Activated T-helper 17 cell treated with anti-CD3 and anti-CD28 coated beads, Interleukin-2, amount 50 U/mL, for 72 hours (primary cell): ENCODE measurements around the gene MSTO1. TPM values are rescaled to one million over a fixed set of nuclear protein-coding genes. Genes with fewer than 3 reads are reported as not detected.
"Not testable (repeated sequence)": the region's sequence is repeated elsewhere in the genome, so short reads cannot be mapped to it uniquely, and the experiment has no call there.

Source experiments
- ATAC-seq: fragments of 150-1000 bp; cut with Tn5 transposase; replicated peaks from 2 replicates; pipeline ENCODE4 v1.10.0; 2021; ENCODE audit warnings: mild to moderate bottlenecking, moderate library complexity
- H3K27ac Mint-ChIP-seq: one replicate; pipeline ENCODE4 v1.8.0; 2022; ENCODE audit warnings: mixed read lengths
- H3K27me3 Mint-ChIP-seq: one replicate; pipeline ENCODE4 v1.8.0; 2022; ENCODE audit warnings: mixed read lengths
- H3K36me3 Mint-ChIP-seq: one replicate; pipeline ENCODE4 v1.8.0; 2022; ENCODE audit warnings: low read depth, mild to moderate bottlenecking, mixed read lengths
- H3K4me1 Mint-ChIP-seq: one replicate; pipeline ENCODE4 v1.8.0; 2022; ENCODE audit warnings: mixed read lengths
- H3K4me3 Mint-ChIP-seq: one replicate; pipeline ENCODE4 v1.8.0; 2022; ENCODE audit warnings: mild to moderate bottlenecking, mixed read lengths
- H3K9me3 Mint-ChIP-seq: one replicate; pipeline ENCODE4 v1.8.0; 2022; ENCODE audit warnings: mixed read lengths
- total RNA-seq, 2 donors: library from RNA; stranded (reverse); gene quantifications; one replicate each; pipeline ENCODE4 v1.2.3, GENCODE V29; 2022

MSTO1 gene
- total RNA-seq, 2 donors from 2014 or later, result 35.3 to 58.8 TPM

GRCh38 chr1:155596864-155597263 lies 13.2 kb upstream of the MSTO1 start:
- ATAC-seq, result no peak
- H3K9me3 Mint-ChIP-seq, result no peaks in the 10 kb centered on the region
- no peaks in the 10 kb centered on the region for H3K27me3 Mint-ChIP-seq
- H3K27ac Mint-ChIP-seq, result no peak overlapping the region
- H3K4me3 Mint-ChIP-seq, result no peak overlapping the region
- peaks cover 5% of the 10 kb centered on the region for H3K4me1 Mint-ChIP-seq
- no peaks in the 10 kb centered on the region for H3K36me3 Mint-ChIP-seq

DNA sequence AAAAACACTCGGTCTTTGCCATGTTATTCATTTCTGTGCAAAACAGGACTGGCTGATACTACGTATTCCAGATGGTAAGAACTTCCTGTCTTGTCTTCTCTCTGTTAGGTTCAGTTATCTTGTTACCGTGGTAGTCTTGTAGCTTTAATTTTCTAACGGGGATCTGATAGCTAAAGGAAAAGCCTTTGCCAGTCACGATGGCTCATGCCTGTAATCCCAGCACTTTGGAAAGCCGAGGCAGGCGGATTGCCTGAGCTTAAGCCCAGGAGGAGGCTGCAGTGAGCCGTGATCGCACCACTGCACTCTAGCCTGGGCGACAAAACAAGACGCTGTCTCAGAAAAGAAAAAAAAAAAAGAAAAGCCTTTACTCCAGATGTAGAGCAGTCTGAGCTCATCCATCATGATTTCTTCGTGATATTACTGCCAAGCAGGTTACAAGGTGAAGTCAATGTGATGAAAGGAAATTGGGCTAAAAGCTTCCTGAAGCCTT lies 11.1 kb upstream of the MSTO1 start:
- peak overlapping the region; percentile 78 for H3K4me3 Mint-ChIP-seq
- H3K27me3 Mint-ChIP-seq, result no peaks in the 10 kb centered on the region

DNA sequence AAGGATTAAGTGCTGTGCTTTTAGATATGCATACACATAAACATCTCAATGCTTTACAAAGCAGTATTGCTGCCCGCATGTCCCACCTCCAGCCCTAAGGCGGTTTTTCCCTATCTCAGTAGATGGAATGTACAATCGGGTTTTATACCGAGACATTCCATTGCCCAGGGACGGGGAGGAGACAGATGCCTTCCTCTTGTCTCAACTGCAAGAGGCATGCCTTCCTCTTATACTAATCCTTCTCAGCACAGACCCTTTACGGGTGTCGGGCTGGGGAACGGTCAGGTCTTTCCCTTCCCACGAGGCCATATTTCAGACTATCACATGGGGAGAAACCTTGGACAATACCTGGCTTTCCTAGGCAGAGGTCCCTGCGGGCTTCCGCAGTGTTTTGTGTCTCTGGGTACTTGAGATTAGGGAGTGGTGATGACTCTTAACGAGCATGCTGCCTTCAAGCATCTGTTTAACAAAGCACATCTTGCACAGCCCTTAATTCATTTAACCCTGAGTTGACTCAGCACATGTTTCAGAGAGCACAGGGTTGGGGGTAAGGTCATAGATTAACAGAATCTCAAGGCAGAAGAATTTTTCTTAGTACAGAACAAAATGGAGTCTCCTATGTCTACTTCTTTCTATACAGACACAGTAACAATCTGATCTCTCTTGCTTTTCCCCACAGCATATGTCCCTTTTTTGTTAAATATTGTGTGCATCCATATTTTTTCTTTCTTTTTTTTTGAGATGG lies 10.0 kb upstream of the MSTO1 start:
- not testable (repeated sequence) for H3K27ac Mint-ChIP-seq, H3K4me3 Mint-ChIP-seq, H3K36me3 Mint-ChIP-seq, ATAC-seq, H3K27me3 Mint-ChIP-seq, H3K9me3 Mint-ChIP-seq, H3K4me1 Mint-ChIP-seq

More for the DNA sequence above, 11.1 kb upstream of the MSTO1 start:
- Mint-ChIP-seq H3K9me3 (no peaks in the 10 kb centered on the region), H3K27ac (peak overlapping the region; percentile 89), H3K4me1 (peaks cover 5% of the 10 kb centered on the region), H3K36me3 (no peaks in the 10 kb centered on the region)
- ATAC-seq, result peak; percentile 69

DNA sequence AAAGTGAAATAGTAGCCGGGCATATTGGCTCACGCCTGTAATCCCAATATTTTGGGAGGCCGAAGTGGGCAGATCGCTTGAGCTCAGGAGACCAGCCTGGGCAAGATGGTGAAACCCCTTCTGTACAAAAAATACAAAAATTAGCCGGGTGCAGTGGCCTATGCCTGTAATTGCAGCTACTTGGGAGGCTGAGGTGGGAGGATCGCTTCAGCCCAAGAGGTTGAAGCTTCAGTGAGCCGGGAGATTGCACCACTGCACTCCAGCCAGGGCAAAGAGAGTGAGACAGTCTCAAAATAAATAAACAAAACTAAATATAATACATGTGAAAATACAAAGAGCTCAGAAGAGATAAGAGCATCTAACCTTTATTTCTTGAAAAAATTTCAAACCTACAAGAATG lies 2.3 kb upstream of the MSTO1 start:
- Mint-ChIP-seq H3K9me3 (no peaks in the 10 kb centered on the region), H3K27me3 (no peaks in the 10 kb centered on the region), H3K4me3 (no peak overlapping the region), H3K27ac (no peak overlapping the region), H3K36me3 (peaks cover 8% of the 10 kb centered on the region), H3K4me1 (no peaks in the 10 kb centered on the region)
- no peak for ATAC-seq

DNA sequence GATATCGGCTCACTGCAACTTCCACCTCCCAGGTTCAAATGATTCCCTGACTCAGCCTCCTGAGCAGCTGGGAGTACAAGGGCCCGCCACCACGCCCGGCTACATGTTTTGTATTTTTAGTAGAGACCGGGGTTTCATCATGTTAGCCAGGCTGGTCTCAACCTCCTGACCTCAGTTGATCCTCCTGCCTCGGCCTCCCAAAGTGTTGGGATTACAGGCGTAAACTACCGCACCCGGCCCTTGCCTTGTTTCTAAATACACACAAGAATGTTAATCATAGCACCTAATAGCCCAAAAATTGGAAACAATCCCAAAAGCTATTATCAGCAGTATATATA lies 1.2 kb upstream of the MSTO1 start:
- Mint-ChIP-seq H3K4me3 (no peak overlapping the region), H3K27ac (no peak overlapping the region), H3K27me3 (no peaks in the 10 kb centered on the region), H3K36me3 (peaks cover 14% of the 10 kb centered on the region), H3K9me3 (no peaks in the 10 kb centered on the region), H3K4me1 (no peaks in the 10 kb centered on the region)
- ATAC-seq, result no peak

DNA sequence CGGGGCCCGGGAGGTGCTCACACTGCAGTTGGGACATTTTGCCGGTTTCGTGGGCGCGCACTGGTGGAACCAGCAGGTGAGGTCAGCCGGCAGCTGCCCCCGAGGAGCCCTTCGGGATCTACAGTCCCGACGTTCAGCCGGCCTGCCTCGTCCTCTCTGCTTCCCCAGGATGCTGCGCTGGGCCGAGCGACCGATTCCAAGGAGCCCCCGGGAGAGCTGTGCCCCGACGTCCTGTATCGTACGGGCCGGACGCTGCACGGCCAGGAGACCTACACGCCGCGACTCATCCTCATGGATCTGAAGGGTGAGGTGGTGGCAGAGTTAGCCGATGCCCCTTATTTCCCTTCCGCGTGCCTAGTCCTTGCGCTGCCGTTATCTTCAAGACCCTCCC lies 234 bp downstream of the MSTO1 start:
- not testable (repeated sequence) for H3K27me3 Mint-ChIP-seq, H3K4me1 Mint-ChIP-seq, H3K9me3 Mint-ChIP-seq
- peak; percentile 20 for ATAC-seq
- H3K27ac Mint-ChIP-seq, result peak overlapping the region; percentile 93
- H3K36me3 Mint-ChIP-seq, result peaks cover 24% of the 10 kb centered on the region
- H3K4me3 Mint-ChIP-seq, result peak overlapping the region; percentile 98

DNA sequence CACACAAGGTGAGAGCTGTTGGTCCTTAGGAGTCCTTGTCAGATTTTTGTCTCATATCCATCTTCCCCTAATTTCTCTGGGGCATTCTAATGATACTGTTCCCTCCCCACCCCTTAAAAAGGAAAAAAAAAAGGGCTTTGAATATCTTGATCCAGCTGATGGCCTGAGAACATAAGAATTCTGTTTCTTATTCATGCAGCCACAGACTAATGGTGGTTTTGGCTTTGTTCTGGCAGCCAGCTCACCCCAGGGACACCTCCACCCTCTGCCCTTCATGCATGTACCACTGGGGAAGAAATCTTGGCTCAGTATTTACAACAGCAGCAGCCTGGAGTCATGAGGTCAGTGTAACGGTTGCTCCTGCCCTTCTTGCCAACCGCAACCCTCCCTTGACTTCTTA lies 3.2 kb downstream of the MSTO1 start:
- not testable (repeated sequence) for H3K9me3 Mint-ChIP-seq, H3K4me3 Mint-ChIP-seq, ATAC-seq, H3K4me1 Mint-ChIP-seq, H3K27me3 Mint-ChIP-seq
- Mint-ChIP-seq H3K27ac (peak overlapping the region; percentile 41), H3K36me3 (peaks cover 25% of the 10 kb centered on the region)

DNA sequence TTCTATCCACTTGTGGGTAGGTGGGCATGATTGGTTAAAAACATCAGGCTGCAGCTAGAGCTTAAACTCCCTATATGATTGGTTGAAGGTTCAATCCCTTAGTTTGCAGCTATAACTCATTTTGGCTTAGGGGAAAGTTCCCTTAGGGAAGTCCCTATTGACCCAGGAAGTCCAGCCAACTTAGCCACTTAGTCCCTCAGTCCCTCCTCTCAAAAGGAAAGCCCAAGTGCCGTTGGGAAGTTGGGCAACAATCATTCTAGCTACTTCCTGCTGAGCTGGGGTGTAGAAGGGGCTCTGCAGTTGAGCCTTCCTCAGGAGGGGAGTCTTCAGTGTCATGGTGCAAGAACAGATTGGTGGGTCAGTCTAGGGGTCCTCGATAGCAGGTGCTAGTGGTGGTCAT lies 12.2 kb downstream of the MSTO1 start:
- no peak overlapping the region for H3K27ac Mint-ChIP-seq
- no peaks in the 10 kb centered on the region for H3K9me3 Mint-ChIP-seq
- no peaks in the 10 kb centered on the region for H3K36me3 Mint-ChIP-seq
- ATAC-seq, result no peak
- H3K4me3 Mint-ChIP-seq, result no peak overlapping the region
- H3K27me3 Mint-ChIP-seq, result no peaks in the 10 kb centered on the region
- no peaks in the 10 kb centered on the region for H3K4me1 Mint-ChIP-seq

- ATAC-seq, result no peak
- H3K4me3 Mint-ChIP-seq, result no peak overlapping the region
- H3K36me3 Mint-ChIP-seq, result no peaks in the 10 kb centered on the region
- H3K27me3 Mint-ChIP-seq, result no peaks in the 10 kb centered on the region
- no peaks in the 10 kb centered on the region for H3K4me1 Mint-ChIP-seq
- no peaks in the 10 kb centered on the region for H3K9me3 Mint-ChIP-seq
- no peak overlapping the region for H3K27ac Mint-ChIP-seq
Measured at GRCh38 chr1:155623357-155623756, 13.3 kb downstream of the MSTO1 start.

- H3K9me3 Mint-ChIP-seq, H3K4me3 Mint-ChIP-seq, H3K4me1 Mint-ChIP-seq, H3K27ac Mint-ChIP-seq, H3K27me3 Mint-ChIP-seq, ATAC-seq, H3K36me3 Mint-ChIP-seq: not testable (repeated sequence)
Measured at GRCh38 chr1:155626428-155626827, 16.4 kb downstream of the MSTO1 start.

DNA sequence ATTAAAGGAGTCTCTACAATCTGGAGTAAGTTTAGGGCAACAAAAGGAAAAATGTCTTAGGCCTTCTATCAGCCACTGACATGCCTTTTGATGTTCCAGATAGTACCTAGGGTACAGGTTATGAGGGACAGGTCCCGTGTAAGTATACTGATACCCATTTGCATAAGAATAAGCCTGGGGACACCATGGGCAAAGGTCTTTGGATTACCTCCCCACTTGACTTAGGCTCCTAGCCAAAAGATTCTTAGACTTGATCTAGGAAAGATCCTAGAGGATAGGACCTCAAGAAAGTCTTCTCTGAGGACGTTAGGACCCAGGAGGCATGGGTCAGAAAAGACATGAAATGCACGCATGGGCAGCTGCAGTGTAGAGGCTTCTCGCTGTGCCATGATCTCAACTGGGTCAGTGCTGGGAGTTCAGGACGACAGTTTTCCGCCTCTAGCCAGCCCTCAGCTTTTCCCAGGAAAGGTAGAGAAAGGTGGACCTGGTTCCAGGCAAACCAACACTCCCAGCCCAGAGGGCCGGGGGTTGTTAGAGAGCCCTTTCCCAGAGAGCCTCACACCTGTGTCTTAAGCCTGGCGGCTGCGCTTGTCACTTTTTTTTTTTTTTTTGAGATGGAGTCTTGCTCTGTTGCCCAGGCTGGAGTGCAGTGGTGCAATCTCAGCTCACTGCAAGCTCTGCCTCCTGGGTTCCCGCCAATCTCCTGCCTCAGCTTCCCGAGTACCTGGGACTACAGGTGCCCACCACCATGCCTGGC lies 26.6 kb downstream of the MSTO1 start:
- Mint-ChIP-seq H3K4me3 (peak overlapping the region; percentile 91), H3K4me1 (peaks cover 12% of the 10 kb centered on the region), H3K36me3 (no peaks in the 10 kb centered on the region), H3K9me3 (no peaks in the 10 kb centered on the region), H3K27ac (peak overlapping the region; percentile 93), H3K27me3 (no peaks in the 10 kb centered on the region)
- ATAC-seq, result no peak

DNA sequence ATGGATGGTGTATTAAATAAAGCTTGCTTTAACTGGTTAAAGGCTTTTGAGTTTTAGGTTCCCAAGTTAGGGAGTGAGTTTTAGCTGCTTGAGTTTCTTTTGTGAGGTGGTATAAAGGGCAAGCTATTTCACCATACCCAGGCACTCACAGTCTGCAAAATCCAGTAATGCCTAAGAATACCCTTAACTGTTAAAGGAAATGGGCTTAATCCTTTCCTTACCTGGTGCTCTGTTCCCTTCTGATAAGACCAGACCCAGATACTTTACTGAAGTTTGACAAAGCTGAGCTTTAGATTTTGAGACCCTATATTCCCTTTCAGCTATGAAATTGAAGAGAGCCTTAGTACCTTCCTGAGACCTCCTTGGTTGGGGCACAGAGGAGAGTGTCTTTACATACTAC lies 30.3 kb downstream of the MSTO1 start:
- Mint-ChIP-seq H3K27me3 (no peaks in the 10 kb centered on the region), H3K9me3 (peaks cover 5% of the 10 kb centered on the region)

DNA sequence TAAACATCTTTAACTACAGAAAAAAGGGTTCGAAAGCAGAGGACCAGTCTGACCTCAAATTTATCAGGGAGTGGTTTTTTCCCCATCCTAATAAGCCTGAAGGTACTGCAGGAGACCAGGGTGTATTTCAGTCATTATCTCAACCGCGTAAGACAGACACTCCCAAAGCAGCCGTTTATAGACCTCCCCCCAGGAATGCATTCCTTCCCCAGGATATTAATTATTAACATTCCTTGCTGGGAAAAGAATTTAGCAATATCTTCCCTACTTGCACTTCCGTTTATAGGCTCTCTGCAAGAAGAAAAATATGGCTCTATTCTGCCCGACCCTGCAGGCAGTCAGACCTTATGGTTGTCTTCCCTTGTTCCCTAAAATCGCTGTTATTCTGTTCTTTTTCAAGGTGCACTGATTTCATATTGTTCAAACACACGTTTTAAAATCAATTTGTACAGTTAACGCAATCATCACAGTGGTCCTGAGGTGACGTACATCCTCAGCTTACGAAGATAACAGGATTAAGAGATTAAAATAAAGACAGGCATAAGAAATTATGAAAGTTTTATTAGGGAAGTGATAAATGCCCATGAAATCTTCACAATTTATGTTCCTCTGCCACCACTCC lies 32.7 kb downstream of the MSTO1 start:
- not testable (repeated sequence) for H3K36me3 Mint-ChIP-seq, H3K27ac Mint-ChIP-seq, H3K4me1 Mint-ChIP-seq, ATAC-seq, H3K27me3 Mint-ChIP-seq, H3K9me3 Mint-ChIP-seq, H3K4me3 Mint-ChIP-seq

More for the DNA sequence above, 30.3 kb downstream of the MSTO1 start:
- peaks cover 12% of the 10 kb centered on the region for H3K4me1 Mint-ChIP-seq
- H3K4me3 Mint-ChIP-seq, result no peak overlapping the region
- no peaks in the 10 kb centered on the region for H3K36me3 Mint-ChIP-seq
- no peak overlapping the region for H3K27ac Mint-ChIP-seq
- ATAC-seq, result no peak

- no peaks in the 10 kb centered on the region for H3K27me3 Mint-ChIP-seq
- ATAC-seq, result no peak
- no peaks in the 10 kb centered on the region for H3K4me1 Mint-ChIP-seq
- H3K36me3 Mint-ChIP-seq, result no peaks in the 10 kb centered on the region
- peaks cover 5% of the 10 kb centered on the region for H3K9me3 Mint-ChIP-seq
- no peak overlapping the region for H3K27ac Mint-ChIP-seq
- H3K4me3 Mint-ChIP-seq, result no peak overlapping the region
Measured at GRCh38 chr1:155643230-155643629, 33.2 kb downstream of the MSTO1 start.

DNA sequence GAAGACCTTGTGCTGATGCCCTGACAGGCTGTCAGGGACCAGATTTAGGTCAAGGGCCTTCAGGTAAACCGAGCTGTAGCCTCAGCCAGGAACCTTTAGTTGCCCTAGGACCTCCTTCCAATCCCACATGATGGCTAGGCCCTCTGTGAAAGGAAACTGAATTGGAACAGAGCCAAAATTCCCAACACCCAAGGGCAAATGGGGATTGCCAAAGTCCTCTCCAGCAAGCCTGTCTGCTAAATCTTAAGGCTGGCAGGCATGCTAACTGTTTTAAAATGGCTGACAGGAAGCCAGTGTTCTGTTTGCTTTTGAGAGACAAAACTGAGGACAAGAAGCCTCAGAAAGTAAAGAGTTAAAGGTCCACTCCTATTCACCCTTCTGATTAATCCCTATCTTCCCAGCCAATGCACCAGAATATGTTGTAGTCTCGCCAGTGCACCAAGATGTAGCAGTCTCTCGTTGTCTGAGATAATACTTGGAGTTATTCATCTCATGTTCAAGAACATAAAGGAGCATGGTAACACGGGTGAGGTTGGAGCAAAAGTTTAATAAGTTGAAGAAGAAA lies 35.1 kb downstream of the MSTO1 start:
- ATAC-seq, result no peak
- H3K4me1 Mint-ChIP-seq, result no peaks in the 10 kb centered on the region

More for the DNA sequence above, 35.1 kb downstream of the MSTO1 start:
- no peak overlapping the region for H3K27ac Mint-ChIP-seq
- H3K36me3 Mint-ChIP-seq, result no peaks in the 10 kb centered on the region
- peaks cover 5% of the 10 kb centered on the region for H3K9me3 Mint-ChIP-seq
- H3K4me3 Mint-ChIP-seq, result no peak overlapping the region
- no peaks in the 10 kb centered on the region for H3K27me3 Mint-ChIP-seq
